HG03135 (cell line): ENCODE data around the gene EGFR.
A peak's percentile ranks its signal among the peaks of the same experiment; 100 is the strongest.

ENCODE experiments used
- ATAC-seq: cut with Tn5 transposase; IDR thresholded peaks from one replicate; pipeline ENCODE4 v1.9.1; 2021; ENCODE audit warnings: mild to moderate bottlenecking, moderate library complexity; ENCODE audit not compliant: unreplicated experiment

The EGFR gene

DNA sequence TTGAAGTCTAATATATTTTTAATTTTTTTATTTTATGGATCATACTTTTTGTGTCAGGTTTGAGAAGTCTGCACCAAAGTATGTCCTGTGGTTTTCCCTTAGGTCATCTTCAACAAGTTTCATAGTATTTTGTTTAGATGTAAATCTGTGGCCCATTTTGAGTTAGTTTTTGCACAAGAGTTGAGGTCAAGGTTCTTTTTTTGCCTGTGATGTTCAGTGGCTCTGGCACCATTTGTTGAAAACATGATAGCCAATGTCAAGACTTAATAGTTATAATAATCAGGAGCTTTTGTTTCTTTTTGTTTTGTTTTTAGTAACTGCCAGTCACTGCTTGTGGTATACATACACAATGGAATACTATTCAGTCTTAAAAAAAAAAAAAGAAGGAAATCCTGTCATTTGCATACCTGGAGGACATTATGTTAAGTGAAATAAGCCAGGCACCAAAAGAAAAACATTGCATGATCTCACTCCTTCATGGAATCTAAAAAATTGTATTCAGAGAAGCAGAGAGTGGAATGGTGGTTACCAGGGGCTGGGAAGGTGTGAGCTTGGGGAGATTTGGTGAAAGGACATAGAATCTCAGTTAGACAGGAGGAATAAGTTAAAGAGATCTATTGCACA, 61.3 kb downstream of the EGFR start:
- no peak for ATAC-seq

DNA sequence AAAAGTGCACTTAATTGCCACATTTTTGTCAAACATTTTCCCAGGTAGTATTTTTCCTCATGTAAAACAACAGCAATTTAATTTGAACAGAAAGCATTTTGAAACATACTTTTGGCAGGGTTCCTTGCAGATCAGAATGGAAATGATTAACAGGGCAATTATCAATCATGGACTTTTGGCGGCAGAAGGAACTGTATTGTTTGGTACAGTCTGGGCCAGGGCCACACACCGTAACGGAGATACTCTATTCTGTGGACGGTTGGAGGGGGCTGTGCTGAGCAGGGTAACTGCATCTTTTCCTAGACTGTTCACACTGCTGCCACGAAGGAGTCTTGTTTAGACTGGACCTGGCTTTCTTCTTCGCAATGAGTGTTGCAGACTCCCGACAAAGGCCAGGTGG, 62.3 kb downstream of the EGFR start:
- no peak for ATAC-seq

DNA sequence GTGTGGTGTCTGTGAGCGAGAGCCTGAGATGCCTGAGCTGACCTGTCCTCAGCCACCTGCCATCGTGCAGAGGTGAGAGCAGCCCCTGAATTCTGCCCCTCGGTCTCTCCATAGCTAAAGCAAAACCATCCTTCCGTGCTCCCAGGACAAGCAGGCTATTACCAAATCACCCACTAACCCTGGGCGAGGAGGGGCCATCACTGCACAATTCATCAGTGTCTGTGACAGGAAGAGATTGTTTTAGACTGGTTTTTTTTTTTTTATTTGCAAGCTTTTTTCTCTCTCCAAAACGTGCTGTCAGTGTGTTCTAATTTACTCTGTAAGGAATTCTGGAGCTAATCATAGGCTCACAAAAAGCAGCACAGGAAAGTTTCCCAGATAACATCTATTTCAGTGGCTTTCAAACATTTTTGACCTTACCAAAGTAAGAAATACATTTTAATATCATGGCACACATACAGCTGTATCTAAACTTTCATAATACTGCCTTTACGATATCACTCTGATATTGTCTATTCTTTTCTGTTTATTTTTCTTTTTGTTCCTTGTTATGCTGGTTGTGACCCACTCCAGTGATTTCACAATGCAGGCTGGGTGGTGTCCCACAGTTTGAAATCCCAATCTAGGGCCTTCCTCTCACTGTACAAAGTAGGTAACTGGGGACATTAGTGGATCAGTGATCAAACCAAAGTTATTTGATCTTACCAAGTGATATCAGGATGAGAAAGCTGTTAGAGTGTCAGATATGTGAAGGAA, 62.8 kb downstream of the EGFR start:
- no peak for ATAC-seq

DNA sequence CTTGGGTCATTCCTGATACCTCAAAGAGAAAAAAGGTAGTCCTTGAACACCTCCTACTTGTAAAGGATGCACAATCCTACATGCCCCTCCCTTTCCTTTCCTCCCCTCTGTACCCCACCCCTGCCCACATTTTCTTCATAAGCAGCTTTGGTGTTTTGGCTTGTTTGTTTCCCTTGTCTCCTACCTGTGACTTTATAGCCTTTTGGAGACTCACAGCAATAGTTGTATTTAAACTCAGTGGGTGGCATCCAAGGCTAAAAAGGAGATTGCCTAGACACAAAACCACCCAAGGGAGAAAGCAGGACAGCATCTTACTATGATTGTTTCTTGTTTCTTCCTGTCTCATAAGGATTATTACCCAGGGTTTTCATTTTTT, 63.4 kb downstream of the EGFR start:
- ATAC-seq = no peak

DNA sequence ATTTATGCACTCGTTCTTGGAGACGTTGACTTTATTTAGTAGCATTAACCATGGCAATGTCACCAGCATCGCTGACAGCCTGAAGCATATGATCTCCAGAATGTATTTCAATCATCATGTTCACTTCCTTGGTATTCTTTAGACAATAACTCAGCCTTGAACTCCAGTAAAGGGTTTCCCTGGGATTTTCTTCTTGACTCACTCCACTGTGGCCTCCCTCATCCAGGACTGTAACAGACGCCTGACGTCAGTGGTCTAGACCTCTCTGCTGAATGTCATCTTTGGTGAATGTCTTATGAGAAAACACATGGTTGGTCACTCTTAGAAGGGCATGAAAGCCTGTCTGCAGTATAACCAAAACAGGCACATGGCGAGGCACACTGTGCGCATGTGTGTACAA, 64.4 kb downstream of the EGFR start:
- no peak for ATAC-seq

- no peak for ATAC-seq
Measured at GRCh38 chr7:55084307-55084706, 65.5 kb downstream of the EGFR start.

GRCh38 chr7:55085511-55086412, 66.9 kb downstream of the EGFR start:
- ATAC-seq = no peak

DNA sequence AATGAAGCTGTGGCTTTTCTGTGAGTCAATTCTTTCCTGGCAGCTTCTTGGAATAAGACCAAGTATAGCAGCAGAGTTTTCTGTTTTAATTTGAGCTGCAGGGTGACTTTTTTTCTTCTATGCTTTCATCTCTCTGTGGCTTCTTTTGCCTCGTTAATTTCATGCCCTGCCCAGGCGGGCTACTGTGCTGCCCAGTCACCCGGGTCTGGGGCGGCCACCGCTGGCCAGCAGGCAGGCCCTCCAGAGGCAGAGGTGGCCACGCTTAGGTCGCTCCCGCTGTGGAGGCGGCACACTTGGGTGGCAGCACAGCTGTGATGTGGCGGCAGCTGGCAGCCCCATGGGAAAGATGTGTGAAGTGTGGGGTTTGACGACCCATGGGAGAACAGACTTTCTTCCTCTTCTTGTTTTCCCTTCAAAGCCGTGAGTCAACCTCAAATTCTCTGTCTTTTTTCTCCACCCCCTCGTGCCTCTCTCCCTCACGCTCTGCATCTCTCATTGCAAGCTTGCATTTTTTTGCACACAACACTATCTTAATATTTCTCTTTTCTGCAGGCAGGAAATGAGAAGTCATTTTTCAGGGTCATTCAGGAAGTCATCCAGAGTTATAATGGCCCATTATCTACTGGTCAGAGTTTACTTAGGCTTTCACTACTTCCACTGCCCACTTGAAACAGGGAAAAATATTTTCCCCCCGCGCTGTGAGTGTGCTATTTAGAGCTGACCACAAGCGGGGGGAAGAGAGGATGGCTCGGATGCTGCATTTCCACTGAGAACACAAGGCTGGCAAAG, 67.8 kb downstream of the EGFR start:
- ATAC-seq = peak; percentile 58

DNA sequence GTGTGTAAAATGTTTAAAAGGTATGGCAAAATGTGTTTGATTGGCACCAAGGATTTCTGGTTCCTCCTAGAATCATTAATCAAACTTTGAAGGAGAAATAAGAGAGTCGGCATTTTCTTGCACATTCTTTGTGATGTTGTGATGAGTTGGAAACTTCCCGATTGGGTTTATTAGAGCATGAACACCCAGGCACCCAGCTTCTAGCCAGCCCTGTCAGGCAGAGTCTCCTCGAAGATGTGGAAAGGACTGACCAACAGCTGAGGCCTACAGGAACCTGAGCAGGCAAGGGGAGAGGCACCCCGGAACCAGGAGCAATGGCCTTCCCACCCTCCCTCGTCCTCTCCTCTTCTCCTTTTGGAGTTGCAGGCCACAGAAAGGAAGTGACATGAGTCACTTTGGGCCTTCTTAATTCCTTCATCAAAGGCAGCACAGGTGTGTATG, 68.7 kb downstream of the EGFR start:
- no peak for ATAC-seq

DNA sequence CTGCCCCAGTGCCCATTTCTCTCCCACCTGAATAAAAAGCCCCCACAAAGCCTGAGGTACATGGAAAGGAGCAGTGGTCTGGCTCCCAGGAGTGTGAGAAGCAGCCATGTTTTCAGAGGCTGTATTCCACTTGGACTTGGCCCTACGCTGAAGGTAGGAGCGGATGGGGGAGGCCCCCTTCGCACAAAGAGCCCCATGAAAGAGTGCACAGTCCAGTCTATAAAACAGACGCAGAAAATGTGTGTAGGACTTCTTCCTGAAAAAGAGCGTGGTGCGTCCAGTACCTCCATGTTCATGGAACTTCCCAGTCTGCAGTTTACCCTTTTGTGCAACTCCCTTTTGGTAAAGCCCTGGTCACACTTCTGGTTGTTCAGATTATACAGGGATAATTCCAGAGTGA, 69.3 kb downstream of the EGFR start:
- ATAC-seq = no peak

GRCh38 chr7:55088620-55089019, 69.8 kb downstream of the EGFR start:
- no peak for ATAC-seq

- no peak for ATAC-seq
Measured at GRCh38 chr7:55092186-55092974, 73.6 kb downstream of the EGFR start.

DNA sequence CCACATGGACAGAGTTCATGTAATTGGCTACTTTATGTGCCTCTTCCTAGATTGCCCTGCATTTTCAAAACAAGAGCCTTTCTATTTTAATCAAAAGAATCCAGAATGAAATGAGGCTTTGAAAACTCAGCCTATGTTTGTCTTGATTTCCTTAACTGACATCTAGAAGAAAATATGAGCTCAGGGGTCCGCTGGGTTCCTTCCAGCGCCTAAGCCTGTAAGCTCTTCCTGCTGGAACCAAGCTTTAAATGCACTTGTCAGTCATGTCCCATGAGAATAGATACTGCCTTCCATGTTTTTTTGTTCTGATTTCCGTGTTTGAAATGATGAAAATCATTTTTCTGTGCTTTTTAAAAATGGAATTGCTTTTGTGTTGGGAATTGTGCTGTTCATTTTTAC, 74.2 kb downstream of the EGFR start:
- no peak for ATAC-seq

DNA sequence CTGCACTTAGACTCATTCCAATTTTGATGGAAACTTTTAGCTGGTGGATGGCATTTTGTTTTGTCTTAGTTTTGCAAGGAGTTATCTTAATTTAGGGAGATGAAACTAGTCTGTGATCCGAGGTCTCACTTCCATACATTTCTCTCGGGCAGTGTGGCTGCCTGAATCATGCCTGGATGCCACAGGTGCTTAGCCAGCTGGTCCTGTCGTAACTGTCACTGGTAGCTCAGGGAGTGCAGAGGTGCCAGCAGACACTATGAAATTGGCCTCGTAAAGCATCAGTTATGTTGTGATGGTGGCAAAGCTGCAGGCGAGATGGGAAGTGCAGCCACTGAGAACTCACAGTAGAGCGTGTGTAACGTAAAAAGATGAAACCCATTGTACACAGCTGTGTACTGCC, 74.9 kb downstream of the EGFR start:
- no peak for ATAC-seq

- ATAC-seq = no peak
Measured at GRCh38 chr7:55094092-55094690, 75.4 kb downstream of the EGFR start.

DNA sequence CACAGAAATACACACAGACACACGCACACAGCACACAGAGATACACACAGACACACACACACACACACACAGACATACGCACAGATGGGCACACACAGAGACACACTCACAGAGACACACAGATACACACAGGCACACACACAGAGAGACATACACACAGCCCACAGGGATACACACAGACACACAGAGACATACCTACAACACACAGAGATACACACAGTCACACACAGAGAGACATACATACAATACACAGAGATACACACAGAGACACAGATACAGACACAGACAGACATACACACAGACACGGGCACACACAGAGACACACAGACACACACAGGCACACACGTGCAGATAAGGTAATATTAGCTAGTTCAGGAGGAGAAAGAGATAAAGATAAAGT, 76.9 kb downstream of the EGFR start:
- no peak for ATAC-seq

- ATAC-seq = no peak
Measured at GRCh38 chr7:55096323-55096722, 77.5 kb downstream of the EGFR start.

DNA sequence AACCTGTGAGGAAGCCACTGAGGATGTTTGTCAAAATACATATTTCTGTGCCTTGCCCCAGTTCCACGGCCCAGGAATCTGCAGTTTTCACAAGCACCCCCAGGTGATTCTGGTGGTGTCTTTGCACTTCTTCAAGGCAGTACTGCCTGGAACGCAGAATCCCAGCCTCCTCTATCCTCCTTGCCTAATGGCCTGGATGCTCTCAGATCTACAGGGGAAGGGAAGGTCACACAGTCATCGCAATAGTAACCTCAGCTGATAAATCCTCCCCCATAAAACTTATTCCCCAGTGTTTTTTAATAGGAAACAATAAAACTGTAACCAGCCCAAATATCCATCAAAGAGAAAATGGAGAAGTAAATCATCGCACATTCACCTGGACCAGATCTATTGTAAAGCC, 78.3 kb downstream of the EGFR start:
- no peak for ATAC-seq

GRCh38 chr7:55099066-55099820, 80.4 kb downstream of the EGFR start:
- no peak for ATAC-seq
